ENCODE results near the gene C1QTNF12.

DNA sequence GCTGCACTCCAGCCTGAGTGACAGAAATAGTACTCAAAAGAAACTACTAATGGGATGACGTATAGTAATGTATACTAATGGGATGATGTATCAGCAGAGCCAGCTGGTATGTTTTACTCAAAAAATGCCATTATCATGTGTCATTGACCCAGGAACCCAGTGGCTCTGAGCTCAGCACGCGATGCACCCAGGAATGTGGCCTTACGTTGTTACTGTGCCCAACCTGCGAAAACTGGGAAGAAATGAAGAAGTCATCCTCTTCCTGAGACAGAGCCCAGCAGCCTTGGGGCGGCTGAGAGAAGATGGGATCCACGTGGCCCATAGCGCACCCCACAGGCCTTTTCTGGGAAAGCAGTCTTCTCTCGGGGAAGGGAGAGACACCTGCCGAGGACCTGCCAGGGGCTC, 18.3 kb upstream of the C1QTNF12 start:
- TF ChIP-seq CTCF (IDR thresholded peaks at IDR 0.05) (no peak), POLR2A (IDR thresholded peaks at IDR 0.05) (no peak)

Data from Peyer's patch (tissue), 4 donors.